H1 (cell line): ENCODE measurements around the gene UVSSA. TPM values are rescaled to one million over a fixed set of nuclear protein-coding genes. Genes with fewer than 3 reads are reported as not detected.

Experiments
- CTCF ChIA-PET: fragments of 300-600 bp; sonication (Branson Sonifier 250); formaldehyde crosslinking; loops from one replicate; lab custom pipeline; 2021; ENCODE audit not compliant: partially characterized antibody; lab: Charles Lee
- POLR2A ChIA-PET: fragments of 300-600 bp; sonication (Branson Sonifier 250); formaldehyde crosslinking; loops from one replicate; lab custom pipeline; 2021; ENCODE audit warnings: inconsistent platforms; ENCODE audit not compliant: partially characterized antibody; lab: Charles Lee
- DNase-seq, 2 experiments: peaks; one replicate each; pipeline versions ENCODE4 v3.0.0 to v3.0.0-alpha.2; 2010 to 2022; ENCODE audit warnings: low spot score in 2 of 2, low read depth in 1 of 2, mixed read lengths in 1 of 2
- FAIRE-seq: peaks from 2 replicates; lab custom pipeline; 2011; peaks lifted over from hg19 to GRCh38; lab: Jason Lieb, UNC
- H2AFZ ChIP-seq: 2 replicates; pipeline ENCODE4 v1.8.1; 2012; ENCODE audit warnings: low read length, inconsistent platforms
- H2AK5ac ChIP-seq: 2 replicates; pipeline ENCODE4 v1.6.1; 2013; ENCODE audit warnings: low read depth, low read length
- H2BK120ac ChIP-seq: replicated peaks from 2 replicates; pipeline ENCODE3; 2013; ENCODE audit warnings: low read depth, low read length, inconsistent platforms
- H2BK12ac ChIP-seq: 2 replicates; pipeline ENCODE4 v1.6.1; 2013; ENCODE audit warnings: low read depth, low read length
- H2BK15ac ChIP-seq: 2 replicates; pipeline ENCODE4 v1.6.1; 2013; ENCODE audit warnings: low read length
- H2BK20ac ChIP-seq: 2 replicates; pipeline ENCODE4 v1.6.1; 2013; ENCODE audit warnings: low read length
- H2BK5ac ChIP-seq: 2 replicates; pipeline ENCODE4 v1.6.1; 2013; ENCODE audit warnings: low read depth, low read length
- H3K14ac ChIP-seq: 2 replicates; pipeline ENCODE4 v1.6.1; 2013; ENCODE audit warnings: inconsistent platforms; ENCODE audit not compliant: insufficient read length
- H3K18ac ChIP-seq: 2 replicates; pipeline ENCODE4 v1.6.1; 2013; ENCODE audit warnings: low read length; ENCODE audit errors: extremely low read depth
- H3K23ac ChIP-seq: 2 replicates; pipeline ENCODE4 v1.6.1; 2013; ENCODE audit warnings: inconsistent platforms; ENCODE audit not compliant: insufficient read length
- H3K23me2 ChIP-seq: 2 replicates; pipeline ENCODE4 v1.6.1; 2013; ENCODE audit warnings: low read depth, low read length
- H3K27ac ChIP-seq: 2 replicates; pipeline ENCODE4 v1.6.1; 2011; ENCODE audit warnings: low read depth, low read length, inconsistent platforms
- H3K27me3 ChIP-seq, 4 experiments: replicated peaks in 1 of 4; 1 replicate in 1 of 4; 2 replicates in 3 of 4; pipeline versions ENCODE4 v1.6.1 to v1.8.1; 2011 to 2013; ENCODE audit warnings: low read length in 3 of 4, mild to moderate bottlenecking in 3 of 4, inconsistent platforms in 2 of 4, mixed read lengths in 2 of 4, moderate library complexity in 1 of 4; ENCODE audit not compliant: control insufficient read depth in 3 of 4, insufficient read depth in 3 of 4; ENCODE audit errors: extremely low read depth in 1 of 4
- H3K36me3 ChIP-seq, 4 experiments: 2 replicates each; pipeline versions ENCODE4 v1.6.1 to v1.8.1; 2011 to 2013; ENCODE audit warnings: mild to moderate bottlenecking in 4 of 4, low read length in 3 of 4, moderate library complexity in 2 of 4, control low read depth in 1 of 4, inconsistent platforms in 1 of 4; ENCODE audit not compliant: insufficient read depth in 4 of 4, control insufficient read depth in 2 of 4
- H3K4ac ChIP-seq: replicated peaks from 2 replicates; pipeline ENCODE3; 2013; ENCODE audit warnings: low read length, low read depth, mixed read lengths, inconsistent platforms; ENCODE audit not compliant: insufficient read length
- H3K4me1 ChIP-seq, 4 experiments: replicated peaks in 1 of 4; 1 replicate in 1 of 4; 2 replicates in 3 of 4; pipeline versions ENCODE4 v1.6.1 to v1.8.1; 2011 to 2013; ENCODE audit warnings: low read length in 3 of 4, inconsistent platforms in 2 of 4, mixed read lengths in 1 of 4; ENCODE audit not compliant: insufficient read depth in 4 of 4, control insufficient read depth in 3 of 4
- H3K4me2 ChIP-seq, 2 experiments: 2 replicates each; pipeline versions ENCODE4 v1.6.1 to v1.8.1; 2011 to 2013; ENCODE audit warnings: low read depth in 2 of 2, low read length in 2 of 2, control low read depth in 1 of 2, inconsistent platforms in 1 of 2, mild to moderate bottlenecking in 1 of 2; ENCODE audit not compliant: insufficient read depth in 1 of 2
- H3K4me3 ChIP-seq, 4 experiments: fragments of 200-600, 300-600 bp in 1 of 4; sonication (generic), shearing (Covaris generic), sonication (Bioruptor Twin) in 1 of 4; 2 replicates each; pipeline versions ENCODE4 v1.5.1 to v1.8.1; 2011 to 2016; ENCODE audit warnings: low read length in 4 of 4, low read depth in 3 of 4, control low read depth in 2 of 4, inconsistent platforms in 2 of 4, mild to moderate bottlenecking in 2 of 4, mixed read lengths in 1 of 4, moderate library complexity in 1 of 4; ENCODE audit not compliant: insufficient read depth in 2 of 4; ENCODE audit errors: extremely low read depth in 1 of 4
- H3K56ac ChIP-seq: replicated peaks from 2 replicates; pipeline ENCODE3; 2013; ENCODE audit warnings: low read depth, mild to moderate bottlenecking, mixed read lengths, low read length, inconsistent platforms; ENCODE audit not compliant: insufficient read length
- H3K79me1 ChIP-seq: 2 replicates; pipeline ENCODE4 v1.6.1; 2013; ENCODE audit warnings: low read depth, low read length, control low read depth
- H3K79me2 ChIP-seq, 2 experiments: 2 replicates each; pipeline versions ENCODE4 v1.6.1 to v1.8.1; 2012 to 2013; ENCODE audit warnings: low read length in 2 of 2, mild to moderate bottlenecking in 2 of 2, inconsistent platforms in 1 of 2; ENCODE audit not compliant: insufficient read depth in 2 of 2, control insufficient read depth in 1 of 2
- H3K9ac ChIP-seq, 4 experiments: replicated peaks in 1 of 4; 1 replicate in 1 of 4; 2 replicates in 3 of 4; pipeline versions ENCODE4 v1.6.1 to v1.8.1; 2011 to 2013; ENCODE audit warnings: low read depth in 3 of 4, low read length in 3 of 4, control low read depth in 2 of 4, mild to moderate bottlenecking in 2 of 4, moderate library complexity in 2 of 4, inconsistent platforms in 1 of 4; ENCODE audit errors: extremely low read depth in 1 of 4
- H3K9me3 ChIP-seq, 2 experiments: 2 replicates each; pipeline versions ENCODE4 v1.6.1 to v1.8.1; 2012 to 2013; ENCODE audit warnings: mild to moderate bottlenecking in 2 of 2, moderate library complexity in 2 of 2, control low read depth in 1 of 2, inconsistent platforms in 1 of 2, low read depth in 1 of 2, low read length in 1 of 2, mixed read lengths in 1 of 2; ENCODE audit not compliant: insufficient read depth in 2 of 2
- H4K20me1 ChIP-seq, 2 experiments: replicated peaks in 1 of 2; 2 replicates each; pipeline versions ENCODE3 to v1.8.1; 2011 to 2013; ENCODE audit warnings: inconsistent platforms in 2 of 2, low read length in 2 of 2, mild to moderate bottlenecking in 1 of 2; ENCODE audit not compliant: insufficient read depth in 2 of 2, control insufficient read depth in 1 of 2
- H4K5ac ChIP-seq: 2 replicates; pipeline ENCODE4 v1.6.1; 2013; ENCODE audit warnings: low read length, low read depth, mixed read lengths, inconsistent platforms; ENCODE audit not compliant: insufficient read length
- H4K8ac ChIP-seq: 2 replicates; pipeline ENCODE4 v1.8.0; 2013; ENCODE audit warnings: mild to moderate bottlenecking, moderate library complexity, low read length, inconsistent platforms; ENCODE audit not compliant: insufficient read depth; ENCODE audit errors: extremely low read depth
- H4K91ac ChIP-seq: replicated peaks from 2 replicates; pipeline ENCODE3; 2013; ENCODE audit warnings: low read length, mixed read lengths, inconsistent platforms; ENCODE audit not compliant: insufficient read length
- BACH1 ChIP-seq: IDR thresholded peaks from 2 replicates; pipeline ENCODE4 v1.6.1; 2012; ENCODE audit warnings: low read length, improper control_type of control experiment
- BCL11A ChIP-seq, 2 experiments: IDR thresholded peaks; one replicate each; pipeline ENCODE4 v1.6.1; 2011; ENCODE audit warnings: low read depth in 2 of 2, low read length in 2 of 2, mild to moderate bottlenecking in 2 of 2
- EZH2 ChIP-seq: fragments of 200-600 bp; sonication (generic); IDR thresholded peaks from 2 replicates; pipeline ENCODE4 v1.7.1; 2012; ENCODE audit warnings: low read depth, mild to moderate bottlenecking, moderate library complexity, low read length, inconsistent platforms; ENCODE audit not compliant: severe bottlenecking
- HDAC2 ChIP-seq, 2 experiments: fragments of 300-600 bp in 1 of 2; sonication (generic) in 1 of 2; IDR thresholded peaks; 2 replicates each; pipeline ENCODE4 v1.6.1; 2011 to 2012; ENCODE audit warnings: low read depth in 2 of 2, low read length in 2 of 2, mild to moderate bottlenecking in 2 of 2, moderate library complexity in 2 of 2, borderline replicate concordance in 1 of 2, inconsistent platforms in 1 of 2
- JUND ChIP-seq: IDR thresholded peaks from 2 replicates; pipeline ENCODE4 v1.6.1; 2011; ENCODE audit warnings: mild to moderate bottlenecking, improper control_type of control experiment, low read length
- RFX5 ChIP-seq: IDR thresholded peaks from 2 replicates; pipeline ENCODE4 v1.6.1; 2011; ENCODE audit warnings: low read depth, low read length, improper control_type of control experiment, borderline replicate concordance
- SIRT6 ChIP-seq: IDR thresholded peaks from one replicate; pipeline ENCODE4 v1.7.1; 2012; ENCODE audit warnings: low read length, inconsistent platforms
- ZNF274 ChIP-seq: IDR thresholded peaks from 2 replicates; pipeline ENCODE4 v1.7.0; 2012; ENCODE audit warnings: low read length, borderline replicate concordance; ENCODE audit errors: extremely low read depth
- WGBS, 2 experiments: shearing (Covaris generic) in 1 of 2; methylation state at CpG; one replicate each; pipeline versions ENCODE4 v1.1.6 to v1.1.7; 2013 to 2015; ENCODE audit warnings: low lambda C conversion rate in 2 of 2, mixed read lengths in 2 of 2, inconsistent platforms in 1 of 2, low coverage in 1 of 2, missing lambda C conversion rate in 1 of 2; ENCODE audit not compliant: insufficient replicate concordance in 2 of 2, insufficient coverage in 1 of 2, insufficient read length in 1 of 2; ENCODE audit errors: extremely low coverage in 1 of 2, missing lambda C conversion rate in 1 of 2; 5-methylcytosine and 5-hydroxymethylcytosine counted together
- polyA plus RNA-seq, 7 experiments: library from polyadenylated mRNA; depleted of rRNA in 3 of 7; stranded (reverse) in 5 of 7; unstranded in 2 of 7; fragments of >200 nt in 5 of 7; fragments of 200-250 nt in 2 of 7; gene quantifications; 1 replicate in 5 of 7; 2 replicates in 1 of 7; 4 replicates in 1 of 7; pipeline versions ENCODE4 v1.2.1 to v1.2.3, GENCODE V29; 2011 to 2013; ENCODE audit warnings: missing spikeins in 2 of 7, mixed read lengths in 2 of 7
- total RNA-seq: library from RNA; stranded (reverse); fragmentation: NEBNext Ultra II Directional; extraction: Animal tissue kit (Norgen Biotek cat#: 25700); gene quantifications from 2 replicates; pipeline ENCODE4 v1.2.1, GENCODE V29; 2021
- TF ChIP-seq, protein P1 (sequence below): IDR thresholded peaks from 2 replicates; pipeline ENCODE4 v1.6.1; 2011; ENCODE audit warnings: low read length, improper control_type of control experiment
- TF ChIP-seq, protein P2 (sequence below), 3 experiments: IDR thresholded peaks; 1 replicate in 2 of 3; 2 replicates in 1 of 3; pipeline versions ENCODE4 v1.5.1 to v1.6.1; 2011; ENCODE audit warnings: low read length in 3 of 3, mild to moderate bottlenecking in 3 of 3, inconsistent platforms in 2 of 3, low read depth in 1 of 3, moderate library complexity in 1 of 3; ENCODE audit not compliant: insufficient read depth in 1 of 3; ENCODE audit errors: control extremely low read depth in 1 of 3

The UVSSA gene
- total and polyA plus RNA-seq, 2 of the 8 experiments (the other 6 are each of a cell fraction or from before 2014, with no cell fraction given): 14.5 to 19.4 TPM

DNA sequence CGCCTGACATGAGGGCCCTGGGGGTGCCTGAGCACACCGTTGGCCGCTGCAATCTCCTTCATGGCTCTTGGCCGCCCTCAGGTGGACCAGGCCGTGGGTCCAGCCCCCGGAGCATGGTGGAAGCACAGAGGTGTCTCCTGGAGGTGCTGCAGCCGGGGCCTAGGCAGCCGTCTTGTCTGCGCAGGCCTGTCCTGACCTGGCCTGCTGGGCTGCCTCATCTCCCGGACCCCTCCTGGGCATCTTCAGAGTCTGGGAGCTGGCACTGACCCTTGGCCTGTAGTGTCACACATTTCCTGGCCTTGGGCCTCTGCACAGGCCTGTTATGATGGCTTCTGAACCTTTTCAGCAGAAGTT, 20.9 kb downstream of the UVSSA start:
- WGBS, 2 experiments: 84% methylated on average over 10 of the region's 10 CpGs; no CpG with 5 or more reads in 1 of the 2 experiments
- TF ChIP-seq BCL11A (IDR thresholded peaks at IDR 0.05; ENCODE audit: low read depth in 2 of 2, low read length in 2 of 2): no peak
- TF ChIP-seq HDAC2 (IDR thresholded peaks at IDR 0.05; ENCODE audit: borderline replicate concordance in 1 of 2, low read depth in 2 of 2, low read length in 2 of 2): no peak
- TF ChIP-seq BACH1: no peak
- no peak for TF ChIP-seq EZH2
- TF ChIP-seq SIRT6: no peak
- TF ChIP-seq, protein P1, sequence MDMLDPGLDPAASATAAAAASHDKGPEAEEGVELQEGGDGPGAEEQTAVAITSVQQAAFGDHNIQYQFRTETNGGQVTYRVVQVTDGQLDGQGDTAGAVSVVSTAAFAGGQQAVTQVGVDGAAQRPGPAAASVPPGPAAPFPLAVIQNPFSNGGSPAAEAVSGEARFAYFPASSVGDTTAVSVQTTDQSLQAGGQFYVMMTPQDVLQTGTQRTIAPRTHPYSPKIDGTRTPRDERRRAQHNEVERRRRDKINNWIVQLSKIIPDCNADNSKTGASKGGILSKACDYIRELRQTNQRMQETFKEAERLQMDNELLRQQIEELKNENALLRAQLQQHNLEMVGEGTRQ: no peak
- TF ChIP-seq RFX5: no peak
- TF ChIP-seq ZNF274: no peak
- TF ChIP-seq JUND: no peak
- TF ChIP-seq, protein P2, sequence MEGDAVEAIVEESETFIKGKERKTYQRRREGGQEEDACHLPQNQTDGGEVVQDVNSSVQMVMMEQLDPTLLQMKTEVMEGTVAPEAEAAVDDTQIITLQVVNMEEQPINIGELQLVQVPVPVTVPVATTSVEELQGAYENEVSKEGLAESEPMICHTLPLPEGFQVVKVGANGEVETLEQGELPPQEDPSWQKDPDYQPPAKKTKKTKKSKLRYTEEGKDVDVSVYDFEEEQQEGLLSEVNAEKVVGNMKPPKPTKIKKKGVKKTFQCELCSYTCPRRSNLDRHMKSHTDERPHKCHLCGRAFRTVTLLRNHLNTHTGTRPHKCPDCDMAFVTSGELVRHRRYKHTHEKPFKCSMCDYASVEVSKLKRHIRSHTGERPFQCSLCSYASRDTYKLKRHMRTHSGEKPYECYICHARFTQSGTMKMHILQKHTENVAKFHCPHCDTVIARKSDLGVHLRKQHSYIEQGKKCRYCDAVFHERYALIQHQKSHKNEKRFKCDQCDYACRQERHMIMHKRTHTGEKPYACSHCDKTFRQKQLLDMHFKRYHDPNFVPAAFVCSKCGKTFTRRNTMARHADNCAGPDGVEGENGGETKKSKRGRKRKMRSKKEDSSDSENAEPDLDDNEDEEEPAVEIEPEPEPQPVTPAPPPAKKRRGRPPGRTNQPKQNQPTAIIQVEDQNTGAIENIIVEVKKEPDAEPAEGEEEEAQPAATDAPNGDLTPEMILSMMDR (IDR thresholded peaks at IDR 0.05; ENCODE audit: control extremely low read depth in 1 of 3, insufficient read depth in 1 of 3, low read depth in 1 of 3, low read length in 3 of 3): no peak

More for the DNA sequence above, 20.9 kb downstream of the UVSSA start:
- Histone ChIP-seq H4K8ac (0 out of 2 replicates have a peak overlapping the region, but pooled peaks have one; percentile 42), H3K23me2 (no peaks in the 10 kb centered on the region), H2BK15ac (no peak overlapping the region), H3K27me3 (no peaks in the 10 kb centered on the region), H2BK20ac (no peak overlapping the region), H2BK120ac (no peak overlapping the region), H2AFZ (no peak overlapping the region), H4K20me1 (peaks cover 0 to 11% of the 10 kb centered on the region in 2 experiments), H3K4me3 (no peak overlapping the region), H4K91ac (no peak overlapping the region), H3K79me1 (no peaks in the 10 kb centered on the region), H3K18ac (no peak overlapping the region), H3K4ac (no peak overlapping the region), H4K5ac (no peak overlapping the region), H3K14ac (no peak overlapping the region), H3K4me1 (0 out of 7 replicates have a peak, but pooled peaks cover 0 to 2% (median 0%) of the 10 kb centered on the region in 4 experiments), H3K36me3 (no peaks in the 10 kb centered on the region), H3K9ac (no peak overlapping the region), H3K56ac (no peak overlapping the region), H3K23ac (no peak overlapping the region), H3K27ac (no peak overlapping the region), H2BK5ac (no peak overlapping the region), H2AK5ac (no peak overlapping the region), H2BK12ac (no peak overlapping the region), H3K79me2 (no peaks in the 10 kb centered on the region), H3K4me2 (no peak overlapping the region), H3K9me3 (no peaks in the 10 kb centered on the region)
- no peak for DNase-seq
- FAIRE-seq: no peak
- ChIA-PET CTCF (interaction anchor here (1.2 to 4.1 kb wide), 6 partner anchors 9 to 20 kb away, joined by 3 to 58 read pairs (median 8); no protein-coding TSS in a partner anchor), POLR2A (interaction anchor here (0.6 to 1.5 kb wide), 2 partner anchors 9 to 12 kb away, joined by 3 read pairs; no protein-coding TSS in a partner anchor)
